Measurements from ENCODE around the gene BLCAP.
"Not testable (repeated sequence)": the region's sequence is repeated elsewhere in the genome, so short reads cannot be mapped to it uniquely, and the experiment has no call there.

BLCAP gene

GRCh38 chr20:37475252-37475651 lies 52.4 kb downstream of the BLCAP start:
- Histone ChIP-seq H3K36me3 (ENCODE audit: control insufficient read depth, insufficient read depth, low read length) (no peaks in the 10 kb centered on the region), H3K27ac (ENCODE audit: low read depth, low read length) (no peak overlapping the region), H3K27me3 (ENCODE audit: control insufficient read depth, insufficient read depth, low read length) (no peaks in the 10 kb centered on the region), H3K4me3 (ENCODE audit: low read depth, low read length) (no peak overlapping the region), H3K9me3 (ENCODE audit: control insufficient read depth, insufficient read depth, low read length) (no peaks in the 10 kb centered on the region), H3K9ac (ENCODE audit: low read depth, low read length) (no peak overlapping the region), H3K4me1 (ENCODE audit: control insufficient read depth, insufficient read depth, low read length) (no peaks in the 10 kb centered on the region)

GRCh38 chr20:37474386-37474785 lies 53.3 kb downstream of the BLCAP start:
- Histone ChIP-seq H3K4me3 (ENCODE audit: low read depth, low read length) (no peak overlapping the region), H3K9me3 (ENCODE audit: control insufficient read depth, insufficient read depth, low read length) (no peaks in the 10 kb centered on the region), H3K36me3 (ENCODE audit: control insufficient read depth, insufficient read depth, low read length) (no peaks in the 10 kb centered on the region), H3K27me3 (ENCODE audit: control insufficient read depth, insufficient read depth, low read length) (no peaks in the 10 kb centered on the region), H3K9ac (ENCODE audit: low read depth, low read length) (no peak overlapping the region), H3K4me1 (ENCODE audit: control insufficient read depth, insufficient read depth, low read length) (no peaks in the 10 kb centered on the region), H3K27ac (ENCODE audit: low read depth, low read length) (no peak overlapping the region)

DNA sequence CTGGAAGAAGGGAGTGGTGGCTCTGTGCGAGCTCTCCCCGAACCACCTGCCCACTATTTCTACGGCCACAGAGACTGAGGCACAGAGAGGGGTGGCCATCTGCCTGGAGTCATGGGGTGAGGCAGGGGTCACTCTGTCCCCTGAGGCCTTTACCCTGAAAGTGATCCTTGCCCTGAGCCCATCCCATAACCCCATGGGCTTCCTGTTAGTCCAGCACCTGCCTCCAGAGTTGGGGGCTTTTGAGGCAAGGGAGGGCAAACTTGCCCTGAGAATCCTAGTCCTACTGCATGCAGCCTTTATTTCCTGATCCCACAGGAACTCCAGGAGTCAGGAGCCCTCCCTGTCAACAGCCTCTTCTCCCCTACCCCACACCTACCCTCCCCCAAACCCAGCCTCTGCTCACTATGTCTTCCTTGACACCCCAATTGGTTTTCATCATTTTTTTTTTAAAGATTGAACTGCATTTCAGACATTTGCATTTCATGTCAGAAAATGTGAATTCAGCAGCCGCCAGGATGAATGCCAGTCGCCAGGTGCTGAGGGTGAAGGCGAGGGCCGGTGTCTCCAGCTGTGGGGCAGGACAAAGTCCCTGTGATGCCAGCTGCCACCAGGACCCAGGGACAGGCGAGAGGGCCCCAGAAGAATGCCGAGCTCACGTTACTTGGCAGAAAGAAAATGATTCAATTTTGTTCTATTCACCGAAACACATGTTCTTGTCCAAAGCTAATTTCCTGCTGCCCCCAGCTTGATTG lies 54.3 kb downstream of the BLCAP start:
- no peaks in the 10 kb centered on the region for H3K9me3 ChIP-seq (ENCODE audit: control insufficient read depth, insufficient read depth, low read length)
- H3K4me1 ChIP-seq (ENCODE audit: control insufficient read depth, insufficient read depth, low read length): no peaks in the 10 kb centered on the region
- H3K27ac ChIP-seq (ENCODE audit: low read depth, low read length): no peak overlapping the region
- H3K4me3 ChIP-seq (ENCODE audit: low read depth, low read length): no peak overlapping the region
- no peaks in the 10 kb centered on the region for H3K36me3 ChIP-seq (ENCODE audit: control insufficient read depth, insufficient read depth, low read length)
- H3K9ac ChIP-seq (ENCODE audit: low read depth, low read length): no peak overlapping the region
- H3K27me3 ChIP-seq (ENCODE audit: control insufficient read depth, insufficient read depth, low read length): no peaks in the 10 kb centered on the region

DNA sequence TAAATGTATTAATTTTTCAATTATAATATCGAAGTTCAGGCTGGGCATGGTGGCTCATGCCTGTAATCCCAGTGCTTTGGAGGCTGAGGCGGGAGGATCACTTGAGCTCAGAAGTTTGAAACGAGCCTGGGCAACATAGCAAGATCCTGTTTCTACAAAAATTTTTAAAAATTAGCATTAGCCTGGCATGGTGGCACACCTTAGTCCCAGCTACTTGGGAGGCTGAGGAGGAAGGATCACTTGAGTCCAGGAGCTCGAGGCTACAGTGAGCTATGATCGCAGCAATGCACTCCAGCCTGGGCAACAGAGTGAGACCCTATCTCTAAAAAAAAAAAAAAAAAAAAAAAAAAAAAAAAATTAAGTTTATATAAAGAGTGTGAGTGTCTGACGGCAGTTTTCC lies 55.2 kb downstream of the BLCAP start:
- not testable (repeated sequence) for H3K27me3 ChIP-seq (ENCODE audit: control insufficient read depth, insufficient read depth, low read length); H3K4me1 ChIP-seq (ENCODE audit: control insufficient read depth, insufficient read depth, low read length); H3K36me3 ChIP-seq (ENCODE audit: control insufficient read depth, insufficient read depth, low read length); H3K27ac ChIP-seq (ENCODE audit: low read depth, low read length); H3K9ac ChIP-seq (ENCODE audit: low read depth, low read length); H3K4me3 ChIP-seq (ENCODE audit: low read depth, low read length); H3K9me3 ChIP-seq (ENCODE audit: control insufficient read depth, insufficient read depth, low read length)

- no peaks in the 10 kb centered on the region for H3K27me3 ChIP-seq (ENCODE audit: control insufficient read depth, insufficient read depth, low read length)
- H3K9ac ChIP-seq (ENCODE audit: low read depth, low read length): no peak overlapping the region
- H3K4me3 ChIP-seq (ENCODE audit: low read depth, low read length): no peak overlapping the region
- H3K27ac ChIP-seq (ENCODE audit: low read depth, low read length): no peak overlapping the region
- no peaks in the 10 kb centered on the region for H3K9me3 ChIP-seq (ENCODE audit: control insufficient read depth, insufficient read depth, low read length)
- no peaks in the 10 kb centered on the region for H3K36me3 ChIP-seq (ENCODE audit: control insufficient read depth, insufficient read depth, low read length)
- no peaks in the 10 kb centered on the region for H3K4me1 ChIP-seq (ENCODE audit: control insufficient read depth, insufficient read depth, low read length)
These were observed 55.9 kb downstream of the BLCAP start for GRCh38 chr20:37471741-37472235.

DNA sequence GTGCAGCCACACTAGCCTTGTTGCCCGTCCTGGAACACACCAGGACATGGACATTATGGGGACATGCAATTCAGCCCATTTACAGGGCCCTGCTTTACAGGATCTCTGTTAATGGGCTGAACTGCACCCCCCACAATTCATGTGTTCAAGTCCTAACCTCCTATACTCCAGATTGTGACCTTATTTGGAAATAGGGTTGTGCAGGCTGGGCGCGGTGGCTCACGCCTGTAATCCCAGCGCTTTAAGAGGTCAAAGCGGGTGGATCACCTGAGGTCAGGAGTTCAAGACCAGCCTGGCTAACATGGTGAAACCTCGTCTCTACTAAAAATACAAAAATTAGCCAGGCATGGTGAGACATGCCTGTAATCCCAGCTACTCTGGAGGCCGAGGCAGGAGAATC lies 57.5 kb downstream of the BLCAP start:
- H3K9me3 ChIP-seq (ENCODE audit: control insufficient read depth, insufficient read depth, low read length); H3K4me1 ChIP-seq (ENCODE audit: control insufficient read depth, insufficient read depth, low read length); H3K4me3 ChIP-seq (ENCODE audit: low read depth, low read length); H3K36me3 ChIP-seq (ENCODE audit: control insufficient read depth, insufficient read depth, low read length); H3K27me3 ChIP-seq (ENCODE audit: control insufficient read depth, insufficient read depth, low read length); H3K27ac ChIP-seq (ENCODE audit: low read depth, low read length); H3K9ac ChIP-seq (ENCODE audit: low read depth, low read length): not testable (repeated sequence)

GRCh38 chr20:37469531-37469930 lies 58.1 kb downstream of the BLCAP start:
- H3K9me3 ChIP-seq (ENCODE audit: control insufficient read depth, insufficient read depth, low read length): no peaks in the 10 kb centered on the region
- H3K27ac ChIP-seq (ENCODE audit: low read depth, low read length): no peak overlapping the region
- H3K9ac ChIP-seq (ENCODE audit: low read depth, low read length): no peak overlapping the region
- H3K27me3 ChIP-seq (ENCODE audit: control insufficient read depth, insufficient read depth, low read length): no peaks in the 10 kb centered on the region
- H3K36me3 ChIP-seq (ENCODE audit: control insufficient read depth, insufficient read depth, low read length): no peaks in the 10 kb centered on the region
- H3K4me1 ChIP-seq (ENCODE audit: control insufficient read depth, insufficient read depth, low read length): no peaks in the 10 kb centered on the region
- H3K4me3 ChIP-seq (ENCODE audit: low read depth, low read length): no peak overlapping the region

GRCh38 chr20:37468886-37469285 lies 58.8 kb downstream of the BLCAP start:
- H3K36me3 ChIP-seq (ENCODE audit: control insufficient read depth, insufficient read depth, low read length): no peaks in the 10 kb centered on the region
- H3K9ac ChIP-seq (ENCODE audit: low read depth, low read length): no peak overlapping the region
- no peaks in the 10 kb centered on the region for H3K4me1 ChIP-seq (ENCODE audit: control insufficient read depth, insufficient read depth, low read length)
- no peaks in the 10 kb centered on the region for H3K9me3 ChIP-seq (ENCODE audit: control insufficient read depth, insufficient read depth, low read length)
- no peak overlapping the region for H3K27ac ChIP-seq (ENCODE audit: low read depth, low read length)
- no peak overlapping the region for H3K4me3 ChIP-seq (ENCODE audit: low read depth, low read length)
- no peaks in the 10 kb centered on the region for H3K27me3 ChIP-seq (ENCODE audit: control insufficient read depth, insufficient read depth, low read length)

Data from HUES48 (cell line).